ENCODE measurements around the gene GAL. TPM values are rescaled to one million over a fixed set of nuclear protein-coding genes. Genes with fewer than 3 reads are reported as not detected.

GAL gene
- total RNA-seq, 1 donor from 2014 or later: 23.4 TPM

DNA sequence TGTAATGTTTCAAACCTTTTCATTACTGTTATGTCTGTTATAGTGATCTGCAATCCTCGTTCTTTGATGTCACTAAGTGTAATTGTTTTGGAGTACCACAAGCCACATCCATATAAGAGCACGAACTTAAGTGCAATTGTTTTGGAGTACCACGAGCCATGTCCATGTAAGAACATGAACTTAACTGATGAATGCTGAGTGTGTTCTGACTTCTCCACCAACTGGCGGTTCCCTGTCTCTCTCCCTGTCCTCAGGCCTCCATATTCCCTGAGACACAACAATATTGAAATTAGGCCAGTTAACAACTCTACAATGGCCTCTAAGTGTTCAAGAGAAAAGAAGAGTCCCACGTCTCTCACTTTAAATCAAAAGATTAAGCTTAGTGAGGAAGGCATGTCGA lies 43.4 kb downstream of the GAL start:
- H3K27me3 Mint-ChIP-seq (ENCODE audit: low read depth, unreplicated experiment): peaks cover 47% of the 10 kb centered on the region
- H3K27ac ChIP-seq (ENCODE audit: low read depth, low read length): no peak overlapping the region

GRCh38 chr11:68734111-68734510 lies 49.8 kb downstream of the GAL start:
- FAIRE-seq: no peak
- H3K4me1 Mint-ChIP-seq (ENCODE audit: low read depth, unreplicated experiment): peaks cover 4% of the 10 kb centered on the region
- H3K27ac Mint-ChIP-seq (ENCODE audit: unreplicated experiment): no peak overlapping the region

More for the DNA sequence above, 43.4 kb downstream of the GAL start:
- H4K20me1 ChIP-seq (ENCODE audit: insufficient read depth, low read length): no peaks in the 10 kb centered on the region
- FAIRE-seq (no peak), DNase-seq (ENCODE audit: low read depth) (no peak)
- Mint-ChIP-seq H3K9me3 (ENCODE audit: unreplicated experiment) (peaks cover 4% of the 10 kb centered on the region), H3K27ac (ENCODE audit: unreplicated experiment) (no peak overlapping the region), H3K4me1 (ENCODE audit: low read depth, unreplicated experiment) (no peaks in the 10 kb centered on the region), H3K4me3 (ENCODE audit: unreplicated experiment) (no peak overlapping the region), H3K36me3 (ENCODE audit: low read depth, unreplicated experiment) (peaks cover 5% of the 10 kb centered on the region)
- no peak overlapping the region for H2AFZ ChIP-seq (ENCODE audit: low read depth, low read length)
- H3K9ac ChIP-seq (ENCODE audit: low read length): no peak overlapping the region
- H3K79me2 ChIP-seq (ENCODE audit: insufficient read depth, low read length): no peaks in the 10 kb centered on the region
- no peaks in the 10 kb centered on the region for H3K36me3 ChIP-seq (ENCODE audit: insufficient read depth, low read length)
- no peak overlapping the region for H3K4me2 ChIP-seq (ENCODE audit: low read length)
- H3K4me1 ChIP-seq (ENCODE audit: insufficient read depth, low read length): no peaks in the 10 kb centered on the region
- peaks cover 47% of the 10 kb centered on the region for H3K27me3 ChIP-seq (ENCODE audit: insufficient read depth, low read length)
- no peak overlapping the region for H3K4me3 ChIP-seq (ENCODE audit: insufficient read depth, low read depth, low read length)
- TF ChIP-seq CTCF (IDR thresholded peaks at IDR 0.05; ENCODE audit: insufficient read depth, low read depth, low read length): no peak
- TF ChIP-seq EZH2 (IDR thresholded peaks at IDR 0.05; ENCODE audit: insufficient read depth, low read length): no peak
- no peaks in the 10 kb centered on the region for H3K9me3 ChIP-seq (ENCODE audit: insufficient read depth, low read depth, low read length)

DNA sequence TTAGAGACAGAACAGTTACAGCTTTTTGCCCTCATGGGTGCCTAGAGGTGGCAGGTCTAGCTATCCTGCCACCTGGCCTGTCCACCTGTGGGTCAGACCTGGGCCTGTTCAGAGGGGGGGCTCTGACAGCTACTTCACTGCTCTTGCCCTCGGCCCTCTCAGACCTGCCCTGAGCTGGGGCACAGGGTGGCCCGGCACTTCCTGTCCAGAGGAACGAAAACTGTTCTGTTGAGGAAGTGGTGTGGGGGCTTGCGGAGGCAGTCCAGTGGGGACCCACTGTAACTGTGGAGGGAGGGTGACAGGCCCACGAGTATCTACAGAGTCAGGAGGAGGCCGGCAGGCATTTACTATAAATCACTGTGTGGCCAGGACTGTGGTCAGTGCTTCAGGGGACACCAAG lies 50.8 kb downstream of the GAL start:
- Mint-ChIP-seq H3K4me3 (ENCODE audit: unreplicated experiment) (no peak overlapping the region), H3K27ac (ENCODE audit: unreplicated experiment) (no peak overlapping the region), H3K9me3 (ENCODE audit: unreplicated experiment) (no peaks in the 10 kb centered on the region), H3K4me1 (ENCODE audit: low read depth, unreplicated experiment) (peaks cover 4% of the 10 kb centered on the region), H3K27me3 (ENCODE audit: low read depth, unreplicated experiment) (peaks cover 20% of the 10 kb centered on the region), H3K36me3 (ENCODE audit: low read depth, unreplicated experiment) (peaks cover 5% of the 10 kb centered on the region)
- no peak overlapping the region for H3K27ac ChIP-seq (ENCODE audit: low read depth, low read length)
- no peak overlapping the region for H3K4me2 ChIP-seq (ENCODE audit: low read length)
- FAIRE-seq (no peak), DNase-seq (ENCODE audit: low read depth) (no peak)
- H3K36me3 ChIP-seq (ENCODE audit: insufficient read depth, low read length): no peaks in the 10 kb centered on the region
- no peak overlapping the region for H3K4me3 ChIP-seq (ENCODE audit: insufficient read depth, low read depth, low read length)
- peaks cover 15% of the 10 kb centered on the region for H3K27me3 ChIP-seq (ENCODE audit: insufficient read depth, low read length)
- no peaks in the 10 kb centered on the region for H3K9me3 ChIP-seq (ENCODE audit: insufficient read depth, low read depth, low read length)
- H3K9ac ChIP-seq (ENCODE audit: low read length): no peak overlapping the region
- H3K79me2 ChIP-seq (ENCODE audit: insufficient read depth, low read length): no peaks in the 10 kb centered on the region
- TF ChIP-seq CTCF (IDR thresholded peaks at IDR 0.05; ENCODE audit: insufficient read depth, low read depth, low read length) (no peak), EZH2 (IDR thresholded peaks at IDR 0.05; ENCODE audit: insufficient read depth, low read length) (no peak)
- H3K4me1 ChIP-seq (ENCODE audit: insufficient read depth, low read length): no peaks in the 10 kb centered on the region
- no peaks in the 10 kb centered on the region for H4K20me1 ChIP-seq (ENCODE audit: insufficient read depth, low read length)
- H2AFZ ChIP-seq (ENCODE audit: low read depth, low read length): no peak overlapping the region

More at GRCh38 chr11:68734111-68734510, 49.8 kb downstream of the GAL start:
- Histone ChIP-seq H3K36me3 (ENCODE audit: insufficient read depth, low read length) (no peaks in the 10 kb centered on the region), H2AFZ (ENCODE audit: low read depth, low read length) (no peak overlapping the region), H3K9me3 (ENCODE audit: insufficient read depth, low read depth, low read length) (no peaks in the 10 kb centered on the region), H3K27ac (ENCODE audit: low read depth, low read length) (no peak overlapping the region), H3K4me1 (ENCODE audit: insufficient read depth, low read length) (no peaks in the 10 kb centered on the region), H4K20me1 (ENCODE audit: insufficient read depth, low read length) (no peaks in the 10 kb centered on the region), H3K27me3 (ENCODE audit: insufficient read depth, low read length) (peaks cover 20% of the 10 kb centered on the region), H3K9ac (ENCODE audit: low read length) (no peak overlapping the region), H3K4me3 (ENCODE audit: insufficient read depth, low read depth, low read length) (no peak overlapping the region), H3K79me2 (ENCODE audit: insufficient read depth, low read length) (no peaks in the 10 kb centered on the region), H3K4me2 (ENCODE audit: low read length) (no peak overlapping the region)
- Mint-ChIP-seq H3K27me3 (ENCODE audit: low read depth, unreplicated experiment) (peaks cover 24% of the 10 kb centered on the region), H3K9me3 (ENCODE audit: unreplicated experiment) (peaks cover under 1% of the 10 kb centered on the region), H3K36me3 (ENCODE audit: low read depth, unreplicated experiment) (peaks cover 5% of the 10 kb centered on the region), H3K4me3 (ENCODE audit: unreplicated experiment) (no peak overlapping the region)
- no peak for DNase-seq (ENCODE audit: low read depth)
- TF ChIP-seq EZH2 (IDR thresholded peaks at IDR 0.05; ENCODE audit: insufficient read depth, low read length): no peak
